Activated CD4-positive, alpha-beta T cell treated with anti-CD3 and anti-CD28 coated beads, Interleukin-2, amount 50 U/mL, for 48 hours (primary cell): ENCODE data around the gene CFAP141.
A peak's percentile ranks its signal among the peaks of the same experiment; 100 is the strongest.

Experiments used
- DNase-seq, 2 experiments: peaks; one replicate each; pipeline ENCODE4 v3.0.0-alpha.2; 2020

Gene CFAP141

GRCh38 chr1:154207262-154207661 lies 1.1 kb upstream of the CFAP141 start:
- no peak for DNase-seq

GRCh38 chr1:154205778-154206177 lies 355 bp downstream of the CFAP141 start:
- DNase-seq = peak; percentile 44 to 58

GRCh38 chr1:154199563-154199879 lies 6.6 kb downstream of the CFAP141 start:
- no peak for DNase-seq

- peak; percentile 14 to 37 for DNase-seq
Observed at GRCh38 chr1:154198756-154199562, 7.2 kb downstream of the CFAP141 start.

GRCh38 chr1:154193821-154194220 lies 12.3 kb downstream of the CFAP141 start:
- DNase-seq = no peak

GRCh38 chr1:154192476-154192875 lies 13.7 kb downstream of the CFAP141 start:
- no peak for DNase-seq

GRCh38 chr1:154191990-154192461 lies 14.1 kb downstream of the CFAP141 start, which contains the start of gene TPM3:
TSS of gene TPM3 (minus strand) at chr1:154192100. CDS start at chr1:154192018, 82 bp downstream.
- no peak for DNase-seq

- no peak for DNase-seq
Observed at GRCh38 chr1:154190550-154190949, 15.6 kb downstream of the CFAP141 start.

GRCh38 chr1:154186852-154187501 lies 19.2 kb downstream of the CFAP141 start:
- no peak for DNase-seq

- DNase-seq = peak; percentile 77 to 83
Observed at GRCh38 chr1:154186177-154186576, 20.0 kb downstream of the CFAP141 start.

- DNase-seq = peak; percentile 97 to 98
Observed at GRCh38 chr1:154183046-154183915, 22.9 kb downstream of the CFAP141 start.

GRCh38 chr1:154182344-154183045 lies 23.6 kb downstream of the CFAP141 start:
- DNase-seq = peak; percentile 85 to 88

- DNase-seq = no peak
Observed at GRCh38 chr1:154181944-154182343, 24.2 kb downstream of the CFAP141 start.

GRCh38 chr1:154179946-154180687 lies 26.0 kb downstream of the CFAP141 start:
- DNase-seq = no peak

- no peak for DNase-seq
Observed at GRCh38 chr1:154178911-154179811, 27.0 kb downstream of the CFAP141 start.

GRCh38 chr1:154178013-154178412 lies 28.1 kb downstream of the CFAP141 start:
- DNase-seq = peak in 1 of 2 experiments; percentile 34

GRCh38 chr1:154176337-154176736 lies 29.8 kb downstream of the CFAP141 start:
- DNase-seq = no peak

GRCh38 chr1:154174654-154175053 lies 31.5 kb downstream of the CFAP141 start:
- no peak for DNase-seq

- DNase-seq = no peak
Observed at GRCh38 chr1:154171880-154172279, 34.3 kb downstream of the CFAP141 start.

- DNase-seq = no peak
Observed at GRCh38 chr1:154171223-154171583, 34.9 kb downstream of the CFAP141 start.
